HepG2 (cell line): Measurements from ENCODE around the gene ATXN3L. TPM values are rescaled to one million over a fixed set of nuclear protein-coding genes. Genes with fewer than 3 reads are reported as not detected.

Experiments used
- ATAC-seq: fragments of 200-7000 bp; cut with Tn5 transposase; 3 replicates; pipeline ENCODE4 v1.9.1; 2020; ENCODE audit warnings: mild to moderate bottlenecking, moderate library complexity
- BruUV-seq: library from RNA; stranded (reverse); fragments of 400-500 nt; replicated peaks from 2 replicates; lab custom pipeline; 2021; lab: Mats Ljungman, UMichigan
- CTCF ChIA-PET: fragments of 300-600 bp; formaldehyde crosslinking; extraction: SDS; loops from one replicate; lab custom pipeline; 2021; ENCODE audit warnings: low total read pairs, inconsistent platforms, low intra/inter-chr PET ratio; lab: Yijun Ruan, JAX
- POLR2A ChIA-PET: fragments of 350-600 bp; sonication (Branson Sonifier 250); formaldehyde crosslinking; loops from one replicate; lab custom pipeline; 2020; ENCODE audit warnings: antibody characterized with exemption, inconsistent platforms; lab: Yijun Ruan, JAX
- DNase-seq: peaks from one replicate; pipeline ENCODE4 v3.0.0-alpha.2; 2015; ENCODE audit warnings: low spot score
- FAIRE-seq: peaks from 3 replicates; lab custom pipeline; 2011; peaks lifted over from hg19 to GRCh38; lab: Jason Lieb, UNC
- H2AFZ ChIP-seq: one replicate; pipeline ENCODE4 v1.6.1; 2011; ENCODE audit warnings: low read length, inconsistent platforms
- H3K27ac ChIP-seq: fragments of 300-600 bp; 3 replicates; pipeline ENCODE4 v1.8.0; 2011; ENCODE audit warnings: mixed run types, mild to moderate bottlenecking, mixed read lengths, low read length, inconsistent platforms; ENCODE audit not compliant: insufficient read depth; ENCODE audit errors: extremely low read length
- H3K27me3 ChIP-seq, 2 experiments: fragments of 200-600 bp in 1 of 2; 2 replicates in 1 of 2; 3 replicates in 1 of 2; pipeline versions ENCODE4 v1.6.0 to v1.8.0; 2011; ENCODE audit warnings: low read length in 2 of 2, mild to moderate bottlenecking in 2 of 2, moderate library complexity in 2 of 2, inconsistent platforms in 1 of 2; ENCODE audit not compliant: insufficient read depth in 2 of 2, control insufficient read depth in 1 of 2
- H3K36me3 ChIP-seq, 2 experiments: fragments of 200-600 bp in 1 of 2; replicated peaks in 1 of 2; 2 replicates in 1 of 2; 3 replicates in 1 of 2; pipeline versions ENCODE4 v1.5.1 to v1.8.0; 2011; ENCODE audit warnings: low read length in 2 of 2, inconsistent platforms in 1 of 2; ENCODE audit not compliant: insufficient read depth in 2 of 2, control insufficient read depth in 1 of 2
- H3K4me1 ChIP-seq: 2 replicates; pipeline ENCODE4 v1.5.1; 2012; ENCODE audit warnings: low read length, inconsistent platforms; ENCODE audit not compliant: insufficient read depth
- H3K4me2 ChIP-seq: 2 replicates; pipeline ENCODE4 v1.6.0; 2011; ENCODE audit warnings: low read depth, low read length, inconsistent platforms
- H3K4me3 ChIP-seq, 3 experiments: fragments of 200-600 bp in 1 of 3; sonication (generic), shearing (Covaris generic) in 1 of 3; replicated peaks in 1 of 3; 2 replicates each; pipeline ENCODE4 v1.5.1; 2011 to 2016; ENCODE audit warnings: low read length in 3 of 3, inconsistent platforms in 2 of 3, low read depth in 2 of 3, mild to moderate bottlenecking in 2 of 3, control low read depth in 1 of 3, mixed read lengths in 1 of 3; ENCODE audit not compliant: insufficient read depth in 1 of 3
- H3K79me2 ChIP-seq: one replicate; pipeline ENCODE4 v1.6.1; 2011; ENCODE audit warnings: low read length, inconsistent platforms; ENCODE audit not compliant: insufficient read depth
- H3K9ac ChIP-seq: 2 replicates; pipeline ENCODE4 v1.6.0; 2011; ENCODE audit warnings: mild to moderate bottlenecking, low read depth, low read length, inconsistent platforms; ENCODE audit not compliant: insufficient read depth
- H3K9me3 ChIP-seq: 2 replicates; pipeline ENCODE4 v1.5.1; 2012; ENCODE audit warnings: mild to moderate bottlenecking, low read length
- H4K20me1 ChIP-seq: 2 replicates; pipeline ENCODE4 v1.6.0; 2011; ENCODE audit warnings: inconsistent platforms, mild to moderate bottlenecking, low read length, moderate library complexity; ENCODE audit not compliant: insufficient read depth
- BRF2 ChIP-seq: sonication (generic); formaldehyde crosslinking; IDR thresholded peaks from 2 replicates; pipeline ENCODE4 v1.8.1; 2022; ENCODE audit warnings: mild to moderate bottlenecking, missing genetic modification reagents
- IKZF5 ChIP-seq: IDR thresholded peaks from 2 replicates; pipeline ENCODE4 v1.6.1; 2018; ENCODE audit warnings: missing genetic modification reagents, mild to moderate bottlenecking, missing compliant biosample characterization
- KAT8 ChIP-seq: IDR thresholded peaks from 2 replicates; pipeline ENCODE4 v1.6.1; 2016; ENCODE audit warnings: missing genetic modification reagents, missing compliant biosample characterization
- NKX3-1 ChIP-seq: sonication (generic); formaldehyde crosslinking; IDR thresholded peaks from 2 replicates; pipeline ENCODE4 v1.5.0; 2020; ENCODE audit warnings: missing genetic modification reagents
- RBM39 ChIP-seq: fragments of 200-400 bp; formaldehyde crosslinking; IDR thresholded peaks from one replicate; pipeline ENCODE4 v1.6.1; 2018; ENCODE audit warnings: antibody characterized with exemption, mild to moderate bottlenecking, low read depth, low read length; ENCODE audit not compliant: poor library complexity, severe bottlenecking
- RFX5 ChIP-seq: IDR thresholded peaks from 2 replicates; pipeline ENCODE4 v1.6.1; 2011; ENCODE audit warnings: low read depth, low read length, improper control_type of control experiment
- RNF2 ChIP-seq: fragments of 450-650 bp; conservative IDR thresholded peaks from 2 replicates; pipeline ENCODE4 v1.6.1; 2016; ENCODE audit warnings: low read depth
- TRIM24 ChIP-seq: sonication (generic); formaldehyde crosslinking; IDR thresholded peaks from 2 replicates; pipeline ENCODE4 v1.8.0; 2022; ENCODE audit warnings: mild to moderate bottlenecking, missing genetic modification reagents
- ZNF10 ChIP-seq: sonication (generic); formaldehyde crosslinking; IDR thresholded peaks from 2 replicates; pipeline ENCODE4 v1.4.0; 2020; ENCODE audit warnings: mild to moderate bottlenecking, low read depth, missing genetic modification reagents, borderline replicate concordance
- ZNF383 ChIP-seq: sonication (generic); formaldehyde crosslinking; IDR thresholded peaks from 2 replicates; pipeline ENCODE4 v1.4.0; 2020; ENCODE audit warnings: missing genetic modification reagents, mild to moderate bottlenecking, borderline replicate concordance
- WGBS: methylation state at CpG from one replicate; pipeline ENCODE4 v1.1.6; 2017; ENCODE audit warnings: low lambda C conversion rate; 5-methylcytosine and 5-hydroxymethylcytosine counted together
- in situ Hi-C: cut with HindIII; loops from 2 replicates; pipeline ENCODE4 v1.10.0; 2017; ENCODE audit warnings: low pct_unique_long_range_greater_than_20kb; ENCODE audit not compliant: extremely low pct_ligation_motif_present
- intact Hi-C: fragments of 100-400 bp; cut with micrococcal nuclease; formaldehyde crosslinking; loops from one replicate; pipeline ENCODE4 v1.10.0; 2022; ENCODE audit not compliant: unreplicated experiment
- polyA plus RNA-seq, 8 experiments: library from polyadenylated mRNA; depleted of rRNA in 3 of 8; stranded (reverse) in 7 of 8; unstranded in 1 of 8; fragments of >200 nt; fragmentation: Illumina TruSeq in 4 of 8; extraction: Trizol in 4 of 8; gene quantifications; 2 replicates each; pipeline versions ENCODE4 v1.2.1 to v1.2.3, GENCODE V29; 2011 to 2016; ENCODE audit warnings: low read depth in 4 of 8, missing spikeins in 1 of 8, mixed read lengths in 1 of 8; ENCODE audit not compliant: insufficient read depth in 1 of 8
- total RNA-seq, 5 experiments: library from RNA; depleted of rRNA; stranded (reverse); fragments of >200 nt; fragmentation: Illumina TruSeq; extraction: Trizol; gene quantifications; 2 replicates each; pipeline ENCODE4 v1.2.3, GENCODE V29; 2016; ENCODE audit warnings: low read depth in 1 of 5
- TF ChIP-seq, protein P1 (sequence below): sonication (generic); formaldehyde crosslinking; IDR thresholded peaks from 2 replicates; pipeline ENCODE4 v1.5.0; 2020; ENCODE audit warnings: missing genetic modification reagents, mild to moderate bottlenecking, borderline replicate concordance
- TF ChIP-seq, protein P2 (sequence below): sonication (generic); formaldehyde crosslinking; IDR thresholded peaks from 2 replicates; pipeline ENCODE4 v1.5.1; 2020; ENCODE audit warnings: missing genetic modification reagents, mild to moderate bottlenecking, borderline replicate concordance

Gene ATXN3L
- total and polyA plus RNA-seq, 2 of the 13 experiments (the other 11 are each of a cell fraction or from before 2014, with no cell fraction given): not detected

DNA sequence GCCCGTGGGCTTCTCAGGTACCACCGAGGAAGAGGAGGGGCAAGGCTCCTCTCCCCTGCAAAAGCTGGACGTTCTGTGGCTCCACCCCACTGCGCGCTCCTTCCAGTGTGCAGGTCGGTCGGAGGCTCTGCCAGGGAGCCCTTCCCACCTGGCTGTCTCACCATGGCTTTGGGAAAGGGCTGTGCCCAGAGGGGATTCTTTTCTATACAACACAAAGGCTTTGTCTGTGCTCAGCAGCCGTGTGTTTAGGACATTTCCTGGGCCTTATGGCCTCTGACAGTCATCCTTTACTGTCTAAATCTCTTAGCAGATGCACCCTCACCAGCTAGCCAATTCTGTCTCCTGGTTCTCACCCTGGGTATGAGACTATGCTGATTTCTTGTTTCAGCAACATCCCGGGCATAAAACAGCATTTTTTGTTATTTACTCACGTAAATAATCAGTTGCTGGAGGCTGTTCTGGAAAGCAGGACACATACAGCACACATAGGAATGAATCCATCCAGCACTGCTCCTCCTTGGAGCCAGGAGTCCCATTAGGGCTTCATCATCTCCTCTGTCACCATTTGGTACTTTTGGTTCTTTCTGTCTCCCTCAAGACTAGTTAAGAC is 20.4 kb upstream of the ATXN3L start:
- H3K4me3 ChIP-seq: no peak overlapping the region
- no peaks in the 10 kb centered on the region for H3K4me1 ChIP-seq
- no peak overlapping the region for H3K27ac ChIP-seq
- no TSS peak for BruUV-seq
- CTCF ChIA-PET: no interaction called here
- no peak for ATAC-seq
- intact Hi-C loops (no loop called here), in situ Hi-C loops (no loop called here)
- no peak overlapping the region for H2AFZ ChIP-seq
- no peak for DNase-seq
- POLR2A ChIA-PET: no interaction called here
- no peaks in the 10 kb centered on the region for H3K36me3 ChIP-seq
- no peaks in the 10 kb centered on the region for H4K20me1 ChIP-seq
- TF ChIP-seq, protein P1, sequence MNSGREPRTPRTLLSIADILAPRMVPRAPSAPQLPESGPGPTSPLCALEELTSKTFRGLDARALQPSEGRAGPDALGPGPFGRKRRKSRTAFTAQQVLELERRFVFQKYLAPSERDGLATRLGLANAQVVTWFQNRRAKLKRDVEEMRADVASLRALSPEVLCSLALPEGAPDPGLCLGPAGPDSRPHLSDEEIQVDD (CRISPR knock-in tag): no peak
- TF ChIP-seq RFX5 (no peak), RNF2 (no peak), RBM39 (no peak)
- H3K27me3 ChIP-seq: no peaks in the 10 kb centered on the region
- H3K9me3 ChIP-seq: no peaks in the 10 kb centered on the region
- WGBS: 0% methylated on average over 3 of the region's 10 CpGs
- no peak for FAIRE-seq
- no peaks in the 10 kb centered on the region for H3K79me2 ChIP-seq
- no peak overlapping the region for H3K9ac ChIP-seq
- H3K4me2 ChIP-seq: no peak overlapping the region

DNA sequence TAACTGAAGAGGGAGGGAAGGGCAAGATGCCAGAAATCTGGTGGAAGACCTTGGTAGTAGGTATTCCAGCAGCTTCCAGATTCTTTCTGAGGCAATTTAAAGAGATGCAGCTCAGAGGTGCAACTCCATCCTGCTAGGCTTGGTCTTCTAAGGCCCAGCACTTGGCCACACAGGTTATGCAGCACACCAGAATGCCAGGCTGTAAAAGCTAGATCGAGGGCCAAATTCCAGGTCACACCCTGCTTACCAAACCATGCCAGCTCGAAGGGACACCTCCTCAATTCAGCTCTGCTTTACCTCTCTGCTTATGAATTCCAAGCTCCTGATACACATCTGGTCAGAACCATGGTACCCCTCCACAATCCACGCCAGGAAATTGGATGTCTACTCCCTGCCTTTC is 19.8 kb upstream of the ATXN3L start:
- Histone ChIP-seq H3K9ac (no peak overlapping the region), H3K4me3 (no peak overlapping the region), H3K4me1 (no peaks in the 10 kb centered on the region), H3K36me3 (no peaks in the 10 kb centered on the region), H4K20me1 (no peaks in the 10 kb centered on the region), H2AFZ (no peak overlapping the region), H3K27me3 (no peaks in the 10 kb centered on the region), H3K79me2 (no peaks in the 10 kb centered on the region), H3K9me3 (no peaks in the 10 kb centered on the region), H3K27ac (no peak overlapping the region), H3K4me2 (no peak overlapping the region)
- no peak for ATAC-seq
- ChIA-PET CTCF (no interaction called here), POLR2A (no interaction called here)
- in situ Hi-C loops (no loop called here), intact Hi-C loops (no loop called here)
- TF ChIP-seq KAT8 (CRISPR knock-in tag): no peak
- TF ChIP-seq NKX3-1 (CRISPR knock-in tag): no peak
- no peak for TF ChIP-seq ZNF383 (CRISPR knock-in tag)
- TF ChIP-seq, protein P2, sequence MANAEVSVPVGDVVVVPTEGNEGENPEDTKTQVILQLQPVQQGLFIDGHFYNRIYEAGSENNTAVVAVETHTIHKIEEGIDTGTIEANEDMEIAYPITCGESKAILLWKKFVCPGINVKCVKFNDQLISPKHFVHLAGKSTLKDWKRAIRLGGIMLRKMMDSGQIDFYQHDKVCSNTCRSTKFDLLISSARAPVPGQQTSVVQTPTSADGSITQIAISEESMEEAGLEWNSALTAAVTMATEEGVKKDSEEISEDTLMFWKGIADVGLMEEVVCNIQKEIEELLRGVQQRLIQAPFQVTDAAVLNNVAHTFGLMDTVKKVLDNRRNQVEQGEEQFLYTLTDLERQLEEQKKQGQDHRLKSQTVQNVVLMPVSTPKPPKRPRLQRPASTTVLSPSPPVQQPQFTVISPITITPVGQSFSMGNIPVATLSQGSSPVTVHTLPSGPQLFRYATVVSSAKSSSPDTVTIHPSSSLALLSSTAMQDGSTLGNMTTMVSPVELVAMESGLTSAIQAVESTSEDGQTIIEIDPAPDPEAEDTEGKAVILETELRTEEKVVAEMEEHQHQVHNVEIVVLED (CRISPR knock-in tag): no peak
- no peak for TF ChIP-seq ZNF10 (CRISPR knock-in tag)
- no peak for TF ChIP-seq BRF2 (CRISPR knock-in tag)
- TF ChIP-seq IKZF5: no peak
- TF ChIP-seq TRIM24 (CRISPR knock-in tag): no peak
- DNase-seq: no peak
- WGBS: no CpG with 5 or more reads among the region's 3 CpGs
- no TSS peak for BruUV-seq
- no peak for FAIRE-seq
